ENCODE data around the gene C17orf113. TPM values are rescaled to one million over a fixed set of nuclear protein-coding genes. Genes with fewer than 3 reads are reported as not detected.

C17orf113 gene
- total RNA-seq, 4 donors from 2014 or later: 0.37 to 4.1 (median 3.7) TPM; not detected in 1

DNA sequence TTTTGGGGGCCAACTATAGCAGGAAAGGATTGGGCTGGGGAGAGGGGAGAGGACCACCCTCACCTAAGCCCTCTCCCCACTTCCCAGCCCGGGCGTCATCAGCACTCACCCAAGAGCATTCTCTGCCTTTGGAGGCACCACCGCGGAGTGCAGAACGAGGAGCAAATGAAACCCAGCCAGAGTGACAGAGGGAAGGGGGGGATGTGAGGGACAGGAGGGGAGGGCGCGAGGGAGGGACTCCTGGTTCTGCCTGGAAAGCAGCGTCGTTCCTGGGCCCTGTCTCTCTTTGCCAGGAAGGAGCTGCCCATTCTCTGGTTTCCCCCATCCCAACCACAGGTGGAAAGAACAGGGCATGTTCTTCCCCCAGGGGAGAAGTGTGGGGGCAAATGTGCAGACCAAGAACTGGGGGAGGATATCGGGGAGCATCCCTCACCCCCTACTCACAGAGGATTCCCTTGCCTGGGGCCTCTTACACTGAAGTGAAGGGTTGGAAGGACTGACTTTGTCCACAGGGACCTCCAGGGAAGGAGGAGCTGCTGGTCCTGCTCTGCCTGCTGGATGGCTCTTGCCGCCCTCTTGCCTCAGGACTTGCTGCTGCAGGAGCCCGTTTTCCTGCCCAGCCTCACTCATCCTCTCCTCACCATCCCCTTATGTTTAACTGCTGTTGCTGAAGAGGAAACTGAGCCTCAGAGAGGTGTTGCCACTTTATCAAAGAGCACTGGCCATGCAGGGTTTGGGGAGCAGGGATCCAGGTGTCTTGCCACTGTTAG is 3.5 kb upstream of the C17orf113 start:
- Histone ChIP-seq H3K9me3 (no peaks in the 10 kb centered on the region), H3K4me1 (peaks cover 0 to 14% (median 4%) of the 10 kb centered on the region in 4 donors), H3K27me3 (peaks cover 13% of the 10 kb centered on the region), H3K4me3 (no peak overlapping the region), H3K27ac (no peak overlapping the region), H3K36me3 (no peaks in the 10 kb centered on the region)
- TF ChIP-seq, protein P1, sequence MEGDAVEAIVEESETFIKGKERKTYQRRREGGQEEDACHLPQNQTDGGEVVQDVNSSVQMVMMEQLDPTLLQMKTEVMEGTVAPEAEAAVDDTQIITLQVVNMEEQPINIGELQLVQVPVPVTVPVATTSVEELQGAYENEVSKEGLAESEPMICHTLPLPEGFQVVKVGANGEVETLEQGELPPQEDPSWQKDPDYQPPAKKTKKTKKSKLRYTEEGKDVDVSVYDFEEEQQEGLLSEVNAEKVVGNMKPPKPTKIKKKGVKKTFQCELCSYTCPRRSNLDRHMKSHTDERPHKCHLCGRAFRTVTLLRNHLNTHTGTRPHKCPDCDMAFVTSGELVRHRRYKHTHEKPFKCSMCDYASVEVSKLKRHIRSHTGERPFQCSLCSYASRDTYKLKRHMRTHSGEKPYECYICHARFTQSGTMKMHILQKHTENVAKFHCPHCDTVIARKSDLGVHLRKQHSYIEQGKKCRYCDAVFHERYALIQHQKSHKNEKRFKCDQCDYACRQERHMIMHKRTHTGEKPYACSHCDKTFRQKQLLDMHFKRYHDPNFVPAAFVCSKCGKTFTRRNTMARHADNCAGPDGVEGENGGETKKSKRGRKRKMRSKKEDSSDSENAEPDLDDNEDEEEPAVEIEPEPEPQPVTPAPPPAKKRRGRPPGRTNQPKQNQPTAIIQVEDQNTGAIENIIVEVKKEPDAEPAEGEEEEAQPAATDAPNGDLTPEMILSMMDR (IDR thresholded peaks at IDR 0.05): no peak
- no peak for TF ChIP-seq POLR2AphosphoS5 (IDR thresholded peaks at IDR 0.05)
- no peak for TF ChIP-seq EP300 (IDR thresholded peaks at IDR 0.05; ENCODE audit: low read depth)
- no peak for TF ChIP-seq POLR2A (IDR thresholded peaks at IDR 0.05)
- WGBS, 2 donors (ENCODE audit: low coverage in 1 of 2): 56 to 86% methylated on average over 1 to 12 of the region's 12 CpGs
- in situ Hi-C loops (cut with MboI; ENCODE audit: low pct_ligation_motif_present in 1 of 4, low pct_unique_long_range_greater_than_20kb in 1 of 4, low sequenced_read_pairs in 3 of 4) (no loop called here), intact Hi-C loops (cut with DNase I; ENCODE audit: low total_unique reads) (no loop called here)
- DNase-seq: no peak

DNA sequence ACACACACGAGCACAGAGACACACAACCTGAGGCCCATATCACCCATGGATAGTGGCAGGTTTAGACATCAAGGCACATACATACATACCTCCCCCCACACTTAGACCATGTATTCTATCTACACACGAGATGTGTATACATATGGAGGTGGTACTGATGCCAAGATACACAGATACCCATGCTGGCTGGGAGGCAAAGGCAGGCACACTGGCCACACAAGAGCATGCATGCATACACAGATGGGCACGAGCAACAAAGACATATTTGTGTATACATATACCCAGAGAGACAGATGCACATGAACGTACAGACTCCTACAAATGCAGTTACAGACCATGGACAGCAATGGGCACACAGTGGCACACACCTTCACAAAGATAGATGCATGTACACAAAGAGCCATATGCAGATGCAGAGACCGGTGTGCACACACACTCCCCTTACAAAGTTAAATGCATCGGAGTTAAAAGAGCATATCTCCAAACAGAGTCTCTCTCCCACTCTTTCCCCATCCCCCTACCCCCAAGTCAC is 2.0 kb upstream of the C17orf113 start:
- intact Hi-C loops (cut with DNase I; ENCODE audit: low total_unique reads) (no loop called here), in situ Hi-C loops (cut with MboI; ENCODE audit: low pct_ligation_motif_present in 1 of 4, low pct_unique_long_range_greater_than_20kb in 1 of 4, low sequenced_read_pairs in 3 of 4) (no loop called here)
- TF ChIP-seq EP300 (IDR thresholded peaks at IDR 0.05; ENCODE audit: low read depth) (no peak), POLR2AphosphoS5 (IDR thresholded peaks at IDR 0.05) (no peak), POLR2A (IDR thresholded peaks at IDR 0.05) (no peak)
- TF ChIP-seq, protein P1 (IDR thresholded peaks at IDR 0.05): no peak
- WGBS, 2 donors (ENCODE audit: low coverage in 1 of 2): 67 to 82% methylated on average over 1 to 6 of the region's 6 CpGs
- no peak for DNase-seq
- peaks cover 13% of the 10 kb centered on the region for H3K27me3 ChIP-seq
- H3K27ac ChIP-seq: no peak overlapping the region
- peaks cover 0 to 14% (median 4%) of the 10 kb centered on the region in 4 donors for H3K4me1 ChIP-seq
- no peak overlapping the region for H3K4me3 ChIP-seq
- no peaks in the 10 kb centered on the region for H3K36me3 ChIP-seq
- H3K9me3 ChIP-seq: no peaks in the 10 kb centered on the region

DNA sequence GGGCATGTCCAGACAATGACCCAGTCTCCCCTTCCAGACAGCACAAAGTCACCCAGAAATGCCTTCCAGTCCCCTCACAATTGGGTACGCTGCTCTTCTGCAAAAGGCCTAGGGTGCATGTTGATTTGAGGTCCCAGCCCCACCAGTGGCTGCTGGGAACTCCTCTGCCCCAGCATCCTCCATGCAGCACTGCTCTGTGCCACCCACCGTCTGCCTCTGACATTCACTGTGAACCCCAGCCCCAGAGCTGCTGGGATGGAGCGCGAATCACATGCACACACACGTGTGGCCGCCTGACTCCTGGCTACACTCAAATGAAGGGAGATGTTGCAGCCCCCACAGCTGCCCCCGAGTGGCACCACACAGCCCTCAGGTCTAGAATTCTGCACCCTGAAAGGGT is 1.2 kb upstream of the C17orf113 start:
- 95% methylated on average over 7 of the region's 7 CpGs; no CpG with 5 or more reads in 1 of the 2 donors for WGBS, 2 donors (ENCODE audit: low coverage in 1 of 2)
- H3K27me3 ChIP-seq: peaks cover 13% of the 10 kb centered on the region
- in situ Hi-C loops (cut with MboI; ENCODE audit: low pct_ligation_motif_present in 1 of 4, low pct_unique_long_range_greater_than_20kb in 1 of 4, low sequenced_read_pairs in 3 of 4): no loop called here
- no peak overlapping the region for H3K4me3 ChIP-seq
- peaks cover 0 to 14% (median 4%) of the 10 kb centered on the region in 4 donors for H3K4me1 ChIP-seq
- intact Hi-C loops (cut with DNase I; ENCODE audit: low total_unique reads): no loop called here
- DNase-seq: no peak
- H3K36me3 ChIP-seq: no peaks in the 10 kb centered on the region
- H3K27ac ChIP-seq: no peak overlapping the region
- H3K9me3 ChIP-seq: no peaks in the 10 kb centered on the region
- TF ChIP-seq POLR2AphosphoS5 (IDR thresholded peaks at IDR 0.05) (no peak), EP300 (IDR thresholded peaks at IDR 0.05; ENCODE audit: low read depth) (no peak), POLR2A (IDR thresholded peaks at IDR 0.05) (no peak)
- TF ChIP-seq, protein P1 (IDR thresholded peaks at IDR 0.05): no peak

DNA sequence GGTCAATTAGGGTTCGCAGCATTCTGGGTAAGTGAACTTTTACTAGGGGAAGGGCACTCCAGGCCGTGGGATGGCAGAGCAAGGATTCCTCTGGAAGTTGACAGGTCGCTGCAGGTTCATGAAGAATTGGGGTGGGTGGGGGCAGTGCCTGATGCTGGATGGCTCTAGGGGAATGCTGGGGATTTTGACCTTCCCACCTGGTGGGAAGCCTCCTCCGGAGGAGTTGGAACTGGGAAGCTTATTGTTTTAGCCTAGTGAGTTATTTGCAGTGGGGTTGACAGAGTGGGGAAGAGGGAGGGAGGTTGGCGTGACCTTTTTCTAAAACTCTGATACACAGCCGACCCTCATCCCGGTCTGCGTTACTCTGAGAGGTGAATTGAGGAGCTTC is 606 bp upstream of the C17orf113 start:
- intact Hi-C loops (cut with DNase I; ENCODE audit: low total_unique reads) (no loop called here), in situ Hi-C loops (cut with MboI; ENCODE audit: low pct_ligation_motif_present in 1 of 4, low pct_unique_long_range_greater_than_20kb in 1 of 4, low sequenced_read_pairs in 3 of 4) (no loop called here)
- no peaks in the 10 kb centered on the region for H3K9me3 ChIP-seq
- WGBS, 2 donors (ENCODE audit: low coverage in 1 of 2): 20 to 61% methylated on average over 1 to 8 of the region's 8 CpGs
- peaks cover 13% of the 10 kb centered on the region for H3K27me3 ChIP-seq
- no peak for DNase-seq
- peak overlapping the region; percentile 24 to 74 (median 68) for H3K4me3 ChIP-seq
- TF ChIP-seq POLR2AphosphoS5 (IDR thresholded peaks at IDR 0.05): no peak
- TF ChIP-seq EP300 (IDR thresholded peaks at IDR 0.05; ENCODE audit: low read depth): no peak
- H3K27ac ChIP-seq: no peak overlapping the region
- peaks cover 0 to 14% (median 4%) of the 10 kb centered on the region in 4 donors for H3K4me1 ChIP-seq
- H3K36me3 ChIP-seq: no peaks in the 10 kb centered on the region
